Mesenteric fat pad (tissue), 1 donor: ENCODE measurements around the gene SLC6A3. TPM values are rescaled to one million over a fixed set of nuclear protein-coding genes. Genes with fewer than 3 reads are reported as not detected.

ENCODE experiments used
- DNase-seq: peaks from one replicate; pipeline ENCODE4 v3.0.0-alpha.2; 2020; ENCODE audit warnings: low spot score
- total RNA-seq: library from RNA; stranded (reverse); fragmentation: NEBNext Ultra II Directional; extraction: Animal tissue kit (Norgen Biotek cat#: 25700); gene quantifications from one replicate; pipeline ENCODE4 v1.2.1, GENCODE V29; 2021
- donor health status: DM: yes; HTN: yes; CAD: no.

SLC6A3 gene
- total RNA-seq, 1 donor from 2014 or later = not detected

- no peak for DNase-seq
These were observed 35.7 kb downstream of the SLC6A3 start for GRCh38 chr5:1409381-1410110.

GRCh38 chr5:1406681-1407640 is 38.3 kb downstream of the SLC6A3 start:
- no peak for DNase-seq

- DNase-seq = no peak
These were observed 39.4 kb downstream of the SLC6A3 start for GRCh38 chr5:1405539-1406530.

- DNase-seq = no peak
These were observed 40.1 kb downstream of the SLC6A3 start for GRCh38 chr5:1405121-1405520.

GRCh38 chr5:1404062-1404461 is 41.2 kb downstream of the SLC6A3 start:
- DNase-seq = no peak

GRCh38 chr5:1402611-1403255 is 42.5 kb downstream of the SLC6A3 start:
- no peak for DNase-seq

GRCh38 chr5:1401536-1402138 is 43.6 kb downstream of the SLC6A3 start:
- DNase-seq = no peak

GRCh38 chr5:1400936-1401335 is 44.3 kb downstream of the SLC6A3 start:
- DNase-seq = no peak

GRCh38 chr5:1400211-1400855 is 44.9 kb downstream of the SLC6A3 start:
- no peak for DNase-seq

- DNase-seq = no peak
These were observed 45.5 kb downstream of the SLC6A3 start for GRCh38 chr5:1399737-1400136.

- DNase-seq = no peak
These were observed 48.9 kb downstream of the SLC6A3 start for GRCh38 chr5:1396293-1396816.

GRCh38 chr5:1394881-1395860 is 50.1 kb downstream of the SLC6A3 start:
- no peak for DNase-seq

- DNase-seq = no peak
These were observed 51.4 kb downstream of the SLC6A3 start for GRCh38 chr5:1393571-1394501.

- no peak for DNase-seq
These were observed 52.3 kb downstream of the SLC6A3 start for GRCh38 chr5:1392801-1393565.

- no peak for DNase-seq
These were observed 53.0 kb downstream of the SLC6A3 start for GRCh38 chr5:1392261-1392660.

- no peak for DNase-seq
These were observed 53.5 kb downstream of the SLC6A3 start for GRCh38 chr5:1391691-1392090.
